Measurements from ENCODE around the gene POU2AF2. TPM values are rescaled to one million over a fixed set of nuclear protein-coding genes. Genes with fewer than 3 reads are reported as not detected.

POU2AF2 gene
- total and polyA plus RNA-seq, 2 donors, result 0.32 to 1.0 TPM

GRCh38 chr11:111305876-111306275 lies 60.4 kb downstream of the POU2AF2 start:
- Histone ChIP-seq H3K27ac (ENCODE audit: low read depth in 1 of 2, low read length in 1 of 2) (no peak overlapping the region), H3K36me3 (ENCODE audit: control insufficient read depth in 2 of 2, insufficient read depth in 2 of 2, low read length in 1 of 2) (no peaks in the 10 kb centered on the region), H3K4me3 (ENCODE audit: low read length in 2 of 2) (no peak overlapping the region), H3K4me1 (ENCODE audit: control insufficient read depth in 2 of 2, insufficient read depth in 2 of 2, low read length in 2 of 2) (peaks cover 0 to 3% of the 10 kb centered on the region in 2 donors), H3K9me3 (ENCODE audit: control insufficient read depth in 2 of 2, insufficient read depth in 1 of 2, low read length in 1 of 2) (no peaks in the 10 kb centered on the region), H3K27me3 (ENCODE audit: control insufficient read depth in 2 of 2, insufficient read depth in 1 of 2, low read length in 1 of 2) (peaks cover 2 to 36% of the 10 kb centered on the region in 2 donors)
- DNase-seq (ENCODE audit: low read depth in 6 of 9, low spot score in 9 of 9), result no peak
- 74% methylated on average over 4 of the region's 4 CpGs for WGBS

GRCh38 chr11:111306321-111306720 lies 60.8 kb downstream of the POU2AF2 start:
- WGBS, result 89% methylated on average over 5 of the region's 5 CpGs
- H3K4me3 ChIP-seq (ENCODE audit: low read length in 2 of 2), result no peak overlapping the region
- H3K4me1 ChIP-seq (ENCODE audit: control insufficient read depth in 2 of 2, insufficient read depth in 2 of 2, low read length in 2 of 2), result peaks cover 0 to 3% of the 10 kb centered on the region in 2 donors
- H3K27me3 ChIP-seq (ENCODE audit: control insufficient read depth in 2 of 2, insufficient read depth in 1 of 2, low read length in 1 of 2), result peaks cover 2 to 31% of the 10 kb centered on the region in 2 donors
- no peaks in the 10 kb centered on the region for H3K36me3 ChIP-seq (ENCODE audit: control insufficient read depth in 2 of 2, insufficient read depth in 2 of 2, low read length in 1 of 2)
- H3K9me3 ChIP-seq (ENCODE audit: control insufficient read depth in 2 of 2, insufficient read depth in 1 of 2, low read length in 1 of 2), result no peaks in the 10 kb centered on the region
- no peak overlapping the region for H3K27ac ChIP-seq (ENCODE audit: low read depth in 1 of 2, low read length in 1 of 2)
- DNase-seq (ENCODE audit: low read depth in 6 of 9, low spot score in 9 of 9), result no peak

- Histone ChIP-seq H3K27ac (ENCODE audit: low read depth in 1 of 2, low read length in 1 of 2) (peak overlapping the region in 1 of 2 donors; percentile 2), H3K36me3 (ENCODE audit: control insufficient read depth in 2 of 2, insufficient read depth in 2 of 2, low read length in 1 of 2) (no peaks in the 10 kb centered on the region), H3K27me3 (ENCODE audit: control insufficient read depth in 2 of 2, insufficient read depth in 1 of 2, low read length in 1 of 2) (peaks cover 0 to 27% of the 10 kb centered on the region in 2 donors), H3K9me3 (ENCODE audit: control insufficient read depth in 2 of 2, insufficient read depth in 1 of 2, low read length in 1 of 2) (no peaks in the 10 kb centered on the region), H3K4me3 (ENCODE audit: low read length in 2 of 2) (no peak overlapping the region), H3K4me1 (ENCODE audit: control insufficient read depth in 2 of 2, insufficient read depth in 2 of 2, low read length in 2 of 2) (peaks cover 0 to 3% of the 10 kb centered on the region in 2 donors)
- no peak for DNase-seq (ENCODE audit: low read depth in 6 of 9, low spot score in 9 of 9)
- WGBS, result 71% methylated on average over 3 of the region's 3 CpGs
Measured at GRCh38 chr11:111307472-111308108, 62.1 kb downstream of the POU2AF2 start.

GRCh38 chr11:111308140-111308539 lies 62.6 kb downstream of the POU2AF2 start:
- H3K4me3 ChIP-seq (ENCODE audit: low read length in 2 of 2), result no peak overlapping the region
- no peaks in the 10 kb centered on the region for H3K9me3 ChIP-seq (ENCODE audit: control insufficient read depth in 2 of 2, insufficient read depth in 1 of 2, low read length in 1 of 2)
- DNase-seq (ENCODE audit: low read depth in 6 of 9, low spot score in 9 of 9), result no peak
- no peaks in the 10 kb centered on the region for H3K36me3 ChIP-seq (ENCODE audit: control insufficient read depth in 2 of 2, insufficient read depth in 2 of 2, low read length in 1 of 2)
- peak overlapping the region in 1 of 2 donors; percentile 2 for H3K27ac ChIP-seq (ENCODE audit: low read depth in 1 of 2, low read length in 1 of 2)
- 93% methylated on average over 7 of the region's 7 CpGs for WGBS
- H3K4me1 ChIP-seq (ENCODE audit: control insufficient read depth in 2 of 2, insufficient read depth in 2 of 2, low read length in 2 of 2), result peaks cover 0 to 3% of the 10 kb centered on the region in 2 donors
- peaks cover 0 to 24% of the 10 kb centered on the region in 2 donors for H3K27me3 ChIP-seq (ENCODE audit: control insufficient read depth in 2 of 2, insufficient read depth in 1 of 2, low read length in 1 of 2)

GRCh38 chr11:111309215-111309915 lies 63.8 kb downstream of the POU2AF2 start:
- peaks cover 0 to 20% of the 10 kb centered on the region in 2 donors for H3K27me3 ChIP-seq (ENCODE audit: control insufficient read depth in 2 of 2, insufficient read depth in 1 of 2, low read length in 1 of 2)
- H3K27ac ChIP-seq (ENCODE audit: low read depth in 1 of 2, low read length in 1 of 2), result no peak overlapping the region
- peaks cover 0 to 3% of the 10 kb centered on the region in 2 donors for H3K4me1 ChIP-seq (ENCODE audit: control insufficient read depth in 2 of 2, insufficient read depth in 2 of 2, low read length in 2 of 2)
- 93% methylated on average over 5 of the region's 5 CpGs for WGBS
- H3K9me3 ChIP-seq (ENCODE audit: control insufficient read depth in 2 of 2, insufficient read depth in 1 of 2, low read length in 1 of 2), result no peaks in the 10 kb centered on the region
- DNase-seq (ENCODE audit: low read depth in 6 of 9, low spot score in 9 of 9), result no peak
- H3K4me3 ChIP-seq (ENCODE audit: low read length in 2 of 2), result no peak overlapping the region
- H3K36me3 ChIP-seq (ENCODE audit: control insufficient read depth in 2 of 2, insufficient read depth in 2 of 2, low read length in 1 of 2), result no peaks in the 10 kb centered on the region

- no peak for DNase-seq (ENCODE audit: low read depth in 6 of 9, low spot score in 9 of 9)
- WGBS, result 64% methylated on average over 3 of the region's 3 CpGs
- Histone ChIP-seq H3K9me3 (ENCODE audit: control insufficient read depth in 2 of 2, insufficient read depth in 1 of 2, low read length in 1 of 2) (no peaks in the 10 kb centered on the region), H3K27ac (ENCODE audit: low read depth in 1 of 2, low read length in 1 of 2) (no peak overlapping the region), H3K27me3 (ENCODE audit: control insufficient read depth in 2 of 2, insufficient read depth in 1 of 2, low read length in 1 of 2) (peaks cover 0 to 17% of the 10 kb centered on the region in 2 donors), H3K4me3 (ENCODE audit: low read length in 2 of 2) (no peak overlapping the region), H3K36me3 (ENCODE audit: control insufficient read depth in 2 of 2, insufficient read depth in 2 of 2, low read length in 1 of 2) (no peaks in the 10 kb centered on the region), H3K4me1 (ENCODE audit: control insufficient read depth in 2 of 2, insufficient read depth in 2 of 2, low read length in 2 of 2) (peaks cover 0 to 3% of the 10 kb centered on the region in 2 donors)
Measured at GRCh38 chr11:111310088-111310487, 64.6 kb downstream of the POU2AF2 start.

GRCh38 chr11:111310723-111311122 lies 65.2 kb downstream of the POU2AF2 start:
- 95% methylated on average over 6 of the region's 6 CpGs for WGBS
- H3K27ac ChIP-seq (ENCODE audit: low read depth in 1 of 2, low read length in 1 of 2), result no peak overlapping the region
- no peaks in the 10 kb centered on the region for H3K9me3 ChIP-seq (ENCODE audit: control insufficient read depth in 2 of 2, insufficient read depth in 1 of 2, low read length in 1 of 2)

GRCh38 chr11:111312076-111312475 lies 66.6 kb downstream of the POU2AF2 start:
- H3K9me3 ChIP-seq (ENCODE audit: control insufficient read depth in 2 of 2, insufficient read depth in 1 of 2, low read length in 1 of 2), result no peaks in the 10 kb centered on the region
- H3K4me1 ChIP-seq (ENCODE audit: control insufficient read depth in 2 of 2, insufficient read depth in 2 of 2, low read length in 2 of 2), result peaks cover 0 to 3% of the 10 kb centered on the region in 2 donors
- 97% methylated on average over 1 of the region's 1 CpG for WGBS
- H3K36me3 ChIP-seq (ENCODE audit: control insufficient read depth in 2 of 2, insufficient read depth in 2 of 2, low read length in 1 of 2), result no peaks in the 10 kb centered on the region
- H3K4me3 ChIP-seq (ENCODE audit: low read length in 2 of 2), result no peak overlapping the region
- DNase-seq (ENCODE audit: low read depth in 6 of 9, low spot score in 9 of 9), result no peak
- H3K27ac ChIP-seq (ENCODE audit: low read depth in 1 of 2, low read length in 1 of 2), result no peak overlapping the region
- peaks cover 0 to 7% of the 10 kb centered on the region in 2 donors for H3K27me3 ChIP-seq (ENCODE audit: control insufficient read depth in 2 of 2, insufficient read depth in 1 of 2, low read length in 1 of 2)

More at GRCh38 chr11:111310723-111311122, 65.2 kb downstream of the POU2AF2 start:
- H3K27me3 ChIP-seq (ENCODE audit: control insufficient read depth in 2 of 2, insufficient read depth in 1 of 2, low read length in 1 of 2), result peaks cover 0 to 13% of the 10 kb centered on the region in 2 donors
- no peak overlapping the region for H3K4me3 ChIP-seq (ENCODE audit: low read length in 2 of 2)
- H3K4me1 ChIP-seq (ENCODE audit: control insufficient read depth in 2 of 2, insufficient read depth in 2 of 2, low read length in 2 of 2), result peaks cover 0 to 3% of the 10 kb centered on the region in 2 donors
- DNase-seq (ENCODE audit: low read depth in 6 of 9, low spot score in 9 of 9), result no peak
- H3K36me3 ChIP-seq (ENCODE audit: control insufficient read depth in 2 of 2, insufficient read depth in 2 of 2, low read length in 1 of 2), result no peaks in the 10 kb centered on the region

GRCh38 chr11:111319296-111319695 lies 73.8 kb downstream of the POU2AF2 start:
- no peak overlapping the region for H3K27ac ChIP-seq (ENCODE audit: low read depth in 1 of 2, low read length in 1 of 2)

More at GRCh38 chr11:111319296-111319695, 73.8 kb downstream of the POU2AF2 start:
- H3K27me3 ChIP-seq (ENCODE audit: control insufficient read depth in 2 of 2, insufficient read depth in 1 of 2, low read length in 1 of 2), result peaks cover 0 to 3% of the 10 kb centered on the region in 2 donors
- no peak overlapping the region for H3K4me3 ChIP-seq (ENCODE audit: low read length in 2 of 2)
- no peaks in the 10 kb centered on the region for H3K4me1 ChIP-seq (ENCODE audit: control insufficient read depth in 2 of 2, insufficient read depth in 2 of 2, low read length in 2 of 2)
- WGBS, result 91% methylated on average over 6 of the region's 6 CpGs
- H3K36me3 ChIP-seq (ENCODE audit: control insufficient read depth in 2 of 2, insufficient read depth in 2 of 2, low read length in 1 of 2), result no peaks in the 10 kb centered on the region
- no peaks in the 10 kb centered on the region for H3K9me3 ChIP-seq (ENCODE audit: control insufficient read depth in 2 of 2, insufficient read depth in 1 of 2, low read length in 1 of 2)
- DNase-seq (ENCODE audit: low read depth in 6 of 9, low spot score in 9 of 9), result no peak
